ENCODE data around the gene GNB1. TPM values are rescaled to one million over a fixed set of nuclear protein-coding genes. Genes with fewer than 3 reads are reported as not detected.

The GNB1 gene
- total RNA-seq, 1 donor from 2014 or later: 427 TPM

DNA sequence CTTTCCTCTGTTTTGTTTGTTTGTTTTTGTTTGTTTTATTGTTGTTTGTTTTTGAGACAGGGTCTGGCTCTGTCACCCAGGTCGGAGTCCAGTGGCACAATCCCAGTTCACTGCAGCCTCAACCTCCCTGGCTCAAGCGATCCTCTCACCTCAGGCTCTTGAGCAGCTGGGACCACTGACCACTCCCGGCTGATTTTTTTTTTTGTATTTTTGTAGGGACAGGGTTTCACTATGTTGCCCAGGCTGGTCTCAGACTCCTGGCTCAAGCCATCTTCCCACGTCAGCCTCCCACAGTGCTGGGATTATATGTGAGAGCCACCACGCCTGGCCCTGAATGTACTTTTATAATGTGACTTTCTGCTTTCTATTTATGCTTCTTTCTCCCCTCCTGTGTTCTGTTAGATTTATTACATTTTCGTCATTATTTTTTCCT lies 19.2 kb upstream of the GNB1 start:
- Mint-ChIP-seq H3K27me3 (ENCODE audit: unreplicated experiment) (peaks cover 13% of the 10 kb centered on the region), H3K36me3 (ENCODE audit: low read depth, unreplicated experiment) (peaks cover 3% of the 10 kb centered on the region), H3K4me3 (ENCODE audit: unreplicated experiment) (peak overlapping the region; percentile 88), H3K27ac (ENCODE audit: unreplicated experiment) (peak overlapping the region; percentile 15), H3K9me3 (ENCODE audit: unreplicated experiment) (no peaks in the 10 kb centered on the region), H3K4me1 (ENCODE audit: unreplicated experiment) (peaks cover 10% of the 10 kb centered on the region)
- DNase-seq (ENCODE audit: low spot score): no peak
- TF ChIP-seq, protein P1, sequence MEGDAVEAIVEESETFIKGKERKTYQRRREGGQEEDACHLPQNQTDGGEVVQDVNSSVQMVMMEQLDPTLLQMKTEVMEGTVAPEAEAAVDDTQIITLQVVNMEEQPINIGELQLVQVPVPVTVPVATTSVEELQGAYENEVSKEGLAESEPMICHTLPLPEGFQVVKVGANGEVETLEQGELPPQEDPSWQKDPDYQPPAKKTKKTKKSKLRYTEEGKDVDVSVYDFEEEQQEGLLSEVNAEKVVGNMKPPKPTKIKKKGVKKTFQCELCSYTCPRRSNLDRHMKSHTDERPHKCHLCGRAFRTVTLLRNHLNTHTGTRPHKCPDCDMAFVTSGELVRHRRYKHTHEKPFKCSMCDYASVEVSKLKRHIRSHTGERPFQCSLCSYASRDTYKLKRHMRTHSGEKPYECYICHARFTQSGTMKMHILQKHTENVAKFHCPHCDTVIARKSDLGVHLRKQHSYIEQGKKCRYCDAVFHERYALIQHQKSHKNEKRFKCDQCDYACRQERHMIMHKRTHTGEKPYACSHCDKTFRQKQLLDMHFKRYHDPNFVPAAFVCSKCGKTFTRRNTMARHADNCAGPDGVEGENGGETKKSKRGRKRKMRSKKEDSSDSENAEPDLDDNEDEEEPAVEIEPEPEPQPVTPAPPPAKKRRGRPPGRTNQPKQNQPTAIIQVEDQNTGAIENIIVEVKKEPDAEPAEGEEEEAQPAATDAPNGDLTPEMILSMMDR (IDR thresholded peaks at IDR 0.05; ENCODE audit: unreplicated experiment): no peak

GRCh38 chr1:1908506-1908791 lies 17.6 kb upstream of the GNB1 start:
- Mint-ChIP-seq H3K4me1 (ENCODE audit: unreplicated experiment) (peaks cover 10% of the 10 kb centered on the region), H3K36me3 (ENCODE audit: low read depth, unreplicated experiment) (peaks cover 3% of the 10 kb centered on the region), H3K9me3 (ENCODE audit: unreplicated experiment) (no peaks in the 10 kb centered on the region), H3K4me3 (ENCODE audit: unreplicated experiment) (no peak overlapping the region), H3K27me3 (ENCODE audit: unreplicated experiment) (peaks cover 11% of the 10 kb centered on the region), H3K27ac (ENCODE audit: unreplicated experiment) (no peak overlapping the region)
- TF ChIP-seq, protein P1 (IDR thresholded peaks at IDR 0.05; ENCODE audit: unreplicated experiment): no peak
- DNase-seq (ENCODE audit: low spot score): no peak

GRCh38 chr1:1907098-1907736 lies 16.3 kb upstream of the GNB1 start:
- no peaks in the 10 kb centered on the region for H3K9me3 Mint-ChIP-seq (ENCODE audit: unreplicated experiment)
- H3K4me3 Mint-ChIP-seq (ENCODE audit: unreplicated experiment): no peak overlapping the region
- TF ChIP-seq, protein P1 (IDR thresholded peaks at IDR 0.05; ENCODE audit: unreplicated experiment): no peak
- DNase-seq (ENCODE audit: low spot score): peak; percentile 11
- H3K4me1 Mint-ChIP-seq (ENCODE audit: unreplicated experiment): peaks cover 10% of the 10 kb centered on the region
- H3K27ac Mint-ChIP-seq (ENCODE audit: unreplicated experiment): no peak overlapping the region
- H3K27me3 Mint-ChIP-seq (ENCODE audit: unreplicated experiment): peaks cover 11% of the 10 kb centered on the region
- peaks cover 3% of the 10 kb centered on the region for H3K36me3 Mint-ChIP-seq (ENCODE audit: low read depth, unreplicated experiment)

GRCh38 chr1:1906185-1907097 lies 15.6 kb upstream of the GNB1 start:
- Mint-ChIP-seq H3K9me3 (ENCODE audit: unreplicated experiment) (no peaks in the 10 kb centered on the region), H3K27ac (ENCODE audit: unreplicated experiment) (no peak overlapping the region), H3K36me3 (ENCODE audit: low read depth, unreplicated experiment) (peaks cover 3% of the 10 kb centered on the region), H3K27me3 (ENCODE audit: unreplicated experiment) (peaks cover 11% of the 10 kb centered on the region), H3K4me1 (ENCODE audit: unreplicated experiment) (peaks cover 10% of the 10 kb centered on the region), H3K4me3 (ENCODE audit: unreplicated experiment) (no peak overlapping the region)
- DNase-seq (ENCODE audit: low spot score): peak; percentile 89
- TF ChIP-seq, protein P1 (IDR thresholded peaks at IDR 0.05; ENCODE audit: unreplicated experiment): peak; percentile 52

DNA sequence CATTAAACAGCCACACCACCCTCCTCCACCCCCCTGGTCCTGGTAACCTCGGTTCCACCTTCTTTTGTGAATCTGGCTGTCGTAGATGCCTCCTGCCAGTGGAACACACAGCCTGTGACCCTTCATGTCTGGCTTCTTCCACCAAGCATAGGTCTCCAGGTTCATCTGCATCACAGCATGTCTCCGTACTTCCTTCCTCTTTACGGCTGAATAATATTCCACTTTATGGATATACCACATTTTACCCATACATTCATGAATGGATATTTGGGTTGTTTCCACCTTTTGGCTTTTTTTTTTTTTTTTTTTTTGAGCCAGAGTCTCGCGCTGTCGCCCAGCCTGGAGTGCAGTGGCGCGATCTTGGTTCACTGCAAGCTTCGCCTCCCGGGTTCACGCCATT lies 12.3 kb upstream of the GNB1 start:
- TF ChIP-seq, protein P1 (IDR thresholded peaks at IDR 0.05; ENCODE audit: unreplicated experiment): no peak
- Mint-ChIP-seq H3K36me3 (ENCODE audit: low read depth, unreplicated experiment) (peaks cover 3% of the 10 kb centered on the region), H3K27me3 (ENCODE audit: unreplicated experiment) (peaks cover 4% of the 10 kb centered on the region), H3K27ac (ENCODE audit: unreplicated experiment) (no peak overlapping the region), H3K4me3 (ENCODE audit: unreplicated experiment) (no peak overlapping the region), H3K4me1 (ENCODE audit: unreplicated experiment) (peaks cover 10% of the 10 kb centered on the region), H3K9me3 (ENCODE audit: unreplicated experiment) (no peaks in the 10 kb centered on the region)
- DNase-seq (ENCODE audit: low spot score): no peak

Measured in endothelial cell (in vitro differentiated cells).